ENCODE data around the gene LRRC75A. TPM values are rescaled to one million over a fixed set of nuclear protein-coding genes. Genes with fewer than 3 reads are reported as not detected.

LRRC75A gene
- polyA plus RNA-seq, 1 experiment, result 1.3 TPM

- CTCF ChIA-PET, result no interaction called here
- POLR2A ChIA-PET, result no interaction called here
Measured at GRCh38 chr17:16434662-16435061, 57.3 kb downstream of the LRRC75A start.

GRCh38 chr17:16433514-16433913 is 58.5 kb downstream of the LRRC75A start:
- ChIA-PET POLR2A (no interaction called here), CTCF (interaction anchor here (0.8 kb wide), 1 partner anchor 20 kb away, joined by 4 read pairs; no protein-coding TSS in a partner anchor)
- Histone ChIP-seq H3K27me3 (ENCODE audit: control insufficient read depth, insufficient read depth, low read length) (no peaks in the 10 kb centered on the region), H3K36me3 (ENCODE audit: control insufficient read depth, insufficient read depth, low read length) (no peaks in the 10 kb centered on the region), H3K4me3 (ENCODE audit: low read depth, low read length) (no peak overlapping the region)
- no peak for TF ChIP-seq CTCF (IDR thresholded peaks at IDR 0.05; ENCODE audit: insufficient read depth, low read depth, low read length)
- no peak for DNase-seq (ENCODE audit: low read depth)

More at GRCh38 chr17:16434662-16435061, 57.3 kb downstream of the LRRC75A start:
- Histone ChIP-seq H3K4me3 (ENCODE audit: low read depth, low read length) (no peak overlapping the region), H3K27me3 (ENCODE audit: control insufficient read depth, insufficient read depth, low read length) (no peaks in the 10 kb centered on the region), H3K36me3 (ENCODE audit: control insufficient read depth, insufficient read depth, low read length) (no peaks in the 10 kb centered on the region)
- TF ChIP-seq CTCF (IDR thresholded peaks at IDR 0.05; ENCODE audit: insufficient read depth, low read depth, low read length), result no peak
- DNase-seq (ENCODE audit: low read depth), result no peak

- no peak overlapping the region for H3K4me3 ChIP-seq (ENCODE audit: low read depth, low read length)
- ChIA-PET CTCF (interaction anchor here (1.2 kb wide), 1 partner anchor 11 kb away, joined by 3 read pairs; no protein-coding TSS in a partner anchor), POLR2A (no interaction called here)
- no peaks in the 10 kb centered on the region for H3K36me3 ChIP-seq (ENCODE audit: control insufficient read depth, insufficient read depth, low read length)
- no peak for TF ChIP-seq CTCF (IDR thresholded peaks at IDR 0.05; ENCODE audit: insufficient read depth, low read depth, low read length)
- no peaks in the 10 kb centered on the region for H3K27me3 ChIP-seq (ENCODE audit: control insufficient read depth, insufficient read depth, low read length)
- no peak for DNase-seq (ENCODE audit: low read depth)
Measured at GRCh38 chr17:16432017-16432416, 60.0 kb downstream of the LRRC75A start.

GRCh38 chr17:16430650-16431049 is 61.3 kb downstream of the LRRC75A start:
- Histone ChIP-seq H3K4me3 (ENCODE audit: low read depth, low read length) (no peak overlapping the region), H3K27me3 (ENCODE audit: control insufficient read depth, insufficient read depth, low read length) (no peaks in the 10 kb centered on the region), H3K36me3 (ENCODE audit: control insufficient read depth, insufficient read depth, low read length) (no peaks in the 10 kb centered on the region)
- ChIA-PET POLR2A (interaction anchor here (0.7 kb wide), 1 partner anchor 78 kb away, joined by 9 read pairs; no protein-coding TSS in a partner anchor), CTCF (interaction anchor here (2.1 kb wide), 1 partner anchor 10 kb away, joined by 6 read pairs; no protein-coding TSS in a partner anchor)
- no peak for TF ChIP-seq CTCF (IDR thresholded peaks at IDR 0.05; ENCODE audit: insufficient read depth, low read depth, low read length)
- DNase-seq (ENCODE audit: low read depth), result no peak

- POLR2A ChIA-PET, result no interaction called here
- CTCF ChIA-PET, result interaction anchor here (2.1 to 3.0 kb wide), 4 partner anchors 9 to 92 kb away, joined by 6 to 16 read pairs (median 11); no protein-coding TSS in a partner anchor
- Histone ChIP-seq H3K36me3 (ENCODE audit: control insufficient read depth, insufficient read depth, low read length) (no peaks in the 10 kb centered on the region), H3K27me3 (ENCODE audit: control insufficient read depth, insufficient read depth, low read length) (no peaks in the 10 kb centered on the region), H3K4me3 (ENCODE audit: low read depth, low read length) (no peak overlapping the region)
- DNase-seq (ENCODE audit: low read depth), result no peak
- TF ChIP-seq CTCF (IDR thresholded peaks at IDR 0.05; ENCODE audit: insufficient read depth, low read depth, low read length), result no peak
Measured at GRCh38 chr17:16429083-16429482, 62.9 kb downstream of the LRRC75A start.

All from BJ (cell line).